ENCODE results near the gene PARP3. TPM values are rescaled to one million over a fixed set of nuclear protein-coding genes. Genes with fewer than 3 reads are reported as not detected.

The PARP3 gene
- total RNA-seq, 3 donors from 2014 or later (not counting 1 experiment from before 2014, with no cell fraction given) = 4.6 to 7.4 (median 5.6) TPM

DNA sequence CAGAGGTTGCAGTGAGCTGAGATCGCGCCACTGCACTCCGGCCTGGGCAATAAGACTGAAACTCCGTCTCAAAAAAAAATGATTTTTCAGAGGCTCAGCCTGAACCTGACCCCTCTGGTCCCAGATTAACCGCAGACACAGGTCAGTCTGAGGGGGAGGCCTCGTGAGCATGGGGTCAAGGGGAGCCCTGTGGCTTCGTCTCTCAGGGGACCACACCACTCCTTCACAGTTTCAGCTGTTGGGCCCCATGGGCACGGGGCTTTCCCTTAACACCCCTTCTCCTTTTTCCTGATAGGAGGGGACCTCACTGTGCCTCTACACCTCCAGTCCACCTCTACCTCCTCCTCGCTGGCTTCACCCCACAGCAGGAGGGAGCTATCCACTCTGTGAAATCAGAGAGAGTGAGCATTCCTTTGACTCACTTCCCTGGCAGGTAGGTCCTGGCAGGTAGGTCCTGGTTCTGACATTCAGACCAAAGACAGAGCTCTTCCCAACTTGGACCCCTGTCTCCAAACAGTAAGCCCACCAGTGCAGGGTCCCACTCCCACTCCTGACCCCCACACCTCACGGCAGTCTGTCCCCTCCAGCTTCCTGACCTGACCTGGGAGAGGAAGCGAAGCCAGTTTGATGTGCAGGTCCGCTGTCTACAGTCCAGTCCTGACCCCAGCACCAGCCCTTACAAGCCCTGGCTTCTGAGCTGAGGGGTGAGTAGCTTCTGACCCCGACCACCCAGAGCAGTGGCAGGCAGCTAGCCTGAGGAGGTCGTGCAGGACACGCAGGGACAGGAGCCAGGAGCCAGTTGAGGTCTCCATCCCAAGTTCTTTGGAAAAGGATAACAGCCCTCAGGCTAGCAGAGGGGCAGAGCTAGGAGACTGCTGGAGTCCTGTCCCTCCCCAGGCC, 9.4 kb upstream of the PARP3 start:
- no peaks in the 10 kb centered on the region for H3K4me1 ChIP-seq (ENCODE audit: control insufficient read depth, insufficient read depth, low read length)
- no peak for DNase-seq
- no peak overlapping the region for H3K4me3 ChIP-seq (ENCODE audit: low read length)
- Mint-ChIP-seq H3K27ac (no peak overlapping the region), H3K36me3 (no peaks in the 10 kb centered on the region), H3K9me3 (no peaks in the 10 kb centered on the region), H3K4me3 (no peak overlapping the region), H3K27me3 (ENCODE audit: low read depth in 2 of 2) (no peaks in the 10 kb centered on the region), H3K4me1 (no peaks in the 10 kb centered on the region)
- intact Hi-C loops (cut with micrococcal nuclease) = no loop called here
- no peak overlapping the region for H3K27ac ChIP-seq (ENCODE audit: low read length)
- no peak for ATAC-seq
- 93% methylated on average over 15 of the region's 15 CpGs for WGBS (ENCODE audit: insufficient coverage)
- H3K36me3 ChIP-seq (ENCODE audit: control insufficient read depth, insufficient read depth, low read length) = peaks cover 49% of the 10 kb centered on the region
- H3K9me3 ChIP-seq (ENCODE audit: control insufficient read depth, insufficient read depth, low read length) = no peaks in the 10 kb centered on the region
- no peaks in the 10 kb centered on the region for H3K27me3 ChIP-seq (ENCODE audit: control insufficient read depth, insufficient read depth, low read length)
- TF ChIP-seq, protein P1, sequence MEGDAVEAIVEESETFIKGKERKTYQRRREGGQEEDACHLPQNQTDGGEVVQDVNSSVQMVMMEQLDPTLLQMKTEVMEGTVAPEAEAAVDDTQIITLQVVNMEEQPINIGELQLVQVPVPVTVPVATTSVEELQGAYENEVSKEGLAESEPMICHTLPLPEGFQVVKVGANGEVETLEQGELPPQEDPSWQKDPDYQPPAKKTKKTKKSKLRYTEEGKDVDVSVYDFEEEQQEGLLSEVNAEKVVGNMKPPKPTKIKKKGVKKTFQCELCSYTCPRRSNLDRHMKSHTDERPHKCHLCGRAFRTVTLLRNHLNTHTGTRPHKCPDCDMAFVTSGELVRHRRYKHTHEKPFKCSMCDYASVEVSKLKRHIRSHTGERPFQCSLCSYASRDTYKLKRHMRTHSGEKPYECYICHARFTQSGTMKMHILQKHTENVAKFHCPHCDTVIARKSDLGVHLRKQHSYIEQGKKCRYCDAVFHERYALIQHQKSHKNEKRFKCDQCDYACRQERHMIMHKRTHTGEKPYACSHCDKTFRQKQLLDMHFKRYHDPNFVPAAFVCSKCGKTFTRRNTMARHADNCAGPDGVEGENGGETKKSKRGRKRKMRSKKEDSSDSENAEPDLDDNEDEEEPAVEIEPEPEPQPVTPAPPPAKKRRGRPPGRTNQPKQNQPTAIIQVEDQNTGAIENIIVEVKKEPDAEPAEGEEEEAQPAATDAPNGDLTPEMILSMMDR (IDR thresholded peaks at IDR 0.05) = no peak

DNA sequence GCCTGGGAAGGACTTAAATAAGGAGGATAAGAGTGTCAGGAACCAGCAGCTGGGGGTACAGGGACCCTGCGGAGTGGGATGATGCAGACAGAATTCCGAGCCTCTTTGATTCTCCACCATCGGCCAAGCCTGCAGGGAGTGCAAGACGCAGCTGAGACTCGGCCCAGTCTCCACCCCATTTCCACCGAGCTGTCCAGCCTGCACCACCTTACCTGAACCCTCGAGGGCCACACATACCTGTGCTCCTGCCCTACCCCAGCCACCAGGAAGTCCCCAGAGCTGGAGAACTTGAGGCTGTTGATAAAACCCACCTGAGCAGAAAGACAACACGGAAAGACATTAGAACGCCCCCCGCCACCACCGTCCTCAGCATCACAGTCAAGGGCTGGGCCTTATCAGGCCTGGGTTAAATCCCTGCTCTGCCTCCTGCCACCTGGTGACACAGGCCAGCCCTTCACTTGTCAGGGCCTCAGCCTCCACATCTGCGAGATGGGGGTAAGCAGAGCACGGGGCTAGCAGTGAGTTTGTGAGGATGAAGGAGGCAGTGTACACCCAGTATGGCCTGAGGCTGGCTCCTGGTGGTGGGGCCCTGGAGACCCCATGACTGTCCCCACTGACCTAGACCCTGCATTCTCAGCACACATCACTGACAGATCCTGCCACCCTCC, 8.6 kb upstream of the PARP3 start:
- WGBS (ENCODE audit: insufficient coverage) = 96% methylated on average over 13 of the region's 13 CpGs

DNA sequence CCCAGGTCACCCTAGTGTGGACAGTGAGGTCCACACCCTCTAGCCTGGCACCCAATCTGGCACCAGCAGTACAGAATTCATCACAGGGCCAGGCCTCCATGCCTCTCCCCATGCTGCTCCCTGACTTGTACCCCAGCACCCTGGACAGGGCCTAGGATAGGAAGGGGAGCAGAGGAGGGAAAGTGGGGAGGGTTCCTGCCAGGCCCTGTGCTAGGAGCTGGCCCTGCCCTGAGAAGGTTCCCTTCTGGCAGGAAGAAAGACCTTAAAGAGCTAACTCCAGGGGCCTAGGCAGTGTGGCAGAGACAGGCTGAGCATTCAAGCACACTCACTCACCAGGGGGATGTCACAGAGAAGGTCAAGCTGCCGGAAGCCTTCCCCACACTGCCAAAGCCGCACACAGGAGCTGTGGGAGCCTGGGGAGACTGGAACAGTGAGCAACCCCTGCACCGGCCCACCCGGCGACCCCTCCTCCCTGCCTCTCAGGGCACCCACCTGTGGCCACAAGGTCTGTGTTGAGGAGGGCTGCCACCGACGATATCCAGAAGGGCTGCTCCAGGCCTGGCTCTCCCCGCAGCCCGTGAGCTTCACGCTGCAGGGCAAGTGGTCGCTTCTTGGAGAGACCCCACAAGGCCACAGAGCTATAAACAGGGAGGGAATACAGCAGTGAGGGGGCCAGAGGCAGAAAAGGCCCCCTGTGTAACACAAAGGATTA, 7.9 kb upstream of the PARP3 start:
- TF ChIP-seq, protein P1 (IDR thresholded peaks at IDR 0.05) = no peak
- no peaks in the 10 kb centered on the region for H3K27me3 ChIP-seq (ENCODE audit: control insufficient read depth, insufficient read depth, low read length)
- WGBS (ENCODE audit: insufficient coverage) = 97% methylated on average over 11 of the region's 11 CpGs
- peaks cover 0 to 9% of the 10 kb centered on the region in 2 donors for H3K4me1 Mint-ChIP-seq
- no peak for ATAC-seq
- H3K27ac Mint-ChIP-seq = no peak overlapping the region
- H3K4me3 Mint-ChIP-seq = no peak overlapping the region
- H3K9me3 ChIP-seq (ENCODE audit: control insufficient read depth, insufficient read depth, low read length) = no peaks in the 10 kb centered on the region
- no peaks in the 10 kb centered on the region for H3K27me3 Mint-ChIP-seq (ENCODE audit: low read depth in 2 of 2)
- no peak overlapping the region for H3K27ac ChIP-seq (ENCODE audit: low read length)
- no peaks in the 10 kb centered on the region for H3K36me3 Mint-ChIP-seq
- no peak overlapping the region for H3K4me3 ChIP-seq (ENCODE audit: low read length)
- DNase-seq = no peak
- no peaks in the 10 kb centered on the region for H3K4me1 ChIP-seq (ENCODE audit: control insufficient read depth, insufficient read depth, low read length)
- intact Hi-C loops (cut with micrococcal nuclease) = no loop called here
- H3K36me3 ChIP-seq (ENCODE audit: control insufficient read depth, insufficient read depth, low read length) = peaks cover 58% of the 10 kb centered on the region
- H3K9me3 Mint-ChIP-seq = no peaks in the 10 kb centered on the region

More for the DNA sequence above, 8.6 kb upstream of the PARP3 start:
- Histone ChIP-seq H3K27ac (ENCODE audit: low read length) (no peak overlapping the region), H3K4me1 (ENCODE audit: control insufficient read depth, insufficient read depth, low read length) (no peaks in the 10 kb centered on the region), H3K27me3 (ENCODE audit: control insufficient read depth, insufficient read depth, low read length) (no peaks in the 10 kb centered on the region), H3K36me3 (ENCODE audit: control insufficient read depth, insufficient read depth, low read length) (peaks cover 56% of the 10 kb centered on the region), H3K4me3 (ENCODE audit: low read length) (no peak overlapping the region), H3K9me3 (ENCODE audit: control insufficient read depth, insufficient read depth, low read length) (no peaks in the 10 kb centered on the region)
- intact Hi-C loops (cut with micrococcal nuclease) = no loop called here
- DNase-seq = no peak
- peaks cover 0 to 6% of the 10 kb centered on the region in 2 donors for H3K4me1 Mint-ChIP-seq
- ATAC-seq = no peak
- H3K36me3 Mint-ChIP-seq = no peaks in the 10 kb centered on the region
- TF ChIP-seq, protein P1 (IDR thresholded peaks at IDR 0.05) = no peak
- no peak overlapping the region for H3K4me3 Mint-ChIP-seq
- H3K27me3 Mint-ChIP-seq (ENCODE audit: low read depth in 2 of 2) = no peaks in the 10 kb centered on the region
- H3K9me3 Mint-ChIP-seq = no peaks in the 10 kb centered on the region
- H3K27ac Mint-ChIP-seq = no peak overlapping the region
